Uterus (tissue), 2 donors: Measurements from ENCODE around the gene DCX.

Source experiments
- POLR2A ChIP-seq, 2 donors: fragments of 450-650 bp; IDR thresholded peaks; one replicate each; pipeline ENCODE4 v1.6.1; 2016; ENCODE audit warnings: antibody characterized with exemption in 2 of 2, mild to moderate bottlenecking in 1 of 2, moderate library complexity in 1 of 2
- TF ChIP-seq, protein P1 (sequence below), 4 experiments: fragments of 200-600 bp in 2 of 4; fragments of 450-650 bp in 2 of 4; sonication (generic) in 2 of 4; IDR thresholded peaks; one replicate each; pipeline ENCODE4 v1.5.1; 2016 to 2019; ENCODE audit warnings: antibody characterized with exemption in 4 of 4, mild to moderate bottlenecking in 2 of 4, moderate library complexity in 1 of 4

DNA sequence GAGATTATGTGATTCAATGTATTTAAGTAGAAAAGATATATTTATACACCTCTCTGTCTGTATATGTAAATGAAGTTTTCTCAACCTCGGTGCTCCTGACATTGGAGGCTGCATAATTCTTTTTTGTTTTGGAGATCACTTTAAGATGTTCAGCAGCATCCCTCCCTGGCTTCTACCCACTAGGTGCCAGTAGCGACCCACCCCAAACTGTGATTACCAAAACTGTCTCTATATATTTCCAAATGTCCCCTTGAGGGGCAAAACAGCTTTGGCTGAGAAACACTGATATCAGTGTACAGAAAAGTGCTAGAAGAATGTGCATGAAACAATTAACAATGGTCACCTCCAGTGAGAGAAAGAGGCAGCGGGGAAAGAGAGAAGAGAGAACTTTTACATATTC is 51.2 kb downstream of the DCX start:
- TF ChIP-seq, protein P1, sequence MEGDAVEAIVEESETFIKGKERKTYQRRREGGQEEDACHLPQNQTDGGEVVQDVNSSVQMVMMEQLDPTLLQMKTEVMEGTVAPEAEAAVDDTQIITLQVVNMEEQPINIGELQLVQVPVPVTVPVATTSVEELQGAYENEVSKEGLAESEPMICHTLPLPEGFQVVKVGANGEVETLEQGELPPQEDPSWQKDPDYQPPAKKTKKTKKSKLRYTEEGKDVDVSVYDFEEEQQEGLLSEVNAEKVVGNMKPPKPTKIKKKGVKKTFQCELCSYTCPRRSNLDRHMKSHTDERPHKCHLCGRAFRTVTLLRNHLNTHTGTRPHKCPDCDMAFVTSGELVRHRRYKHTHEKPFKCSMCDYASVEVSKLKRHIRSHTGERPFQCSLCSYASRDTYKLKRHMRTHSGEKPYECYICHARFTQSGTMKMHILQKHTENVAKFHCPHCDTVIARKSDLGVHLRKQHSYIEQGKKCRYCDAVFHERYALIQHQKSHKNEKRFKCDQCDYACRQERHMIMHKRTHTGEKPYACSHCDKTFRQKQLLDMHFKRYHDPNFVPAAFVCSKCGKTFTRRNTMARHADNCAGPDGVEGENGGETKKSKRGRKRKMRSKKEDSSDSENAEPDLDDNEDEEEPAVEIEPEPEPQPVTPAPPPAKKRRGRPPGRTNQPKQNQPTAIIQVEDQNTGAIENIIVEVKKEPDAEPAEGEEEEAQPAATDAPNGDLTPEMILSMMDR (IDR thresholded peaks at IDR 0.05) = no peak
- no peak for TF ChIP-seq POLR2A (IDR thresholded peaks at IDR 0.05)
